Neural cell (in vitro differentiated cells): Measurements from ENCODE around the gene CARD19.

ENCODE experiments used
- EP300 ChIP-seq: fragments of 450-650 bp; conservative IDR thresholded peaks from 2 replicates; pipeline ENCODE4 v1.6.1; 2014; ENCODE audit warnings: antibody characterized with exemption, mild to moderate bottlenecking, moderate library complexity; ENCODE audit not compliant: poor library complexity, severe bottlenecking
- POLR2AphosphoS5 ChIP-seq: IDR thresholded peaks from 2 replicates; pipeline ENCODE4 v1.6.1; 2012
- TF ChIP-seq, protein P1 (sequence below): fragments of 450-650 bp; IDR thresholded peaks from 2 replicates; pipeline ENCODE4 v1.5.1; 2014; ENCODE audit warnings: antibody characterized with exemption, mild to moderate bottlenecking, moderate library complexity; ENCODE audit not compliant: poor library complexity, severe bottlenecking

DNA sequence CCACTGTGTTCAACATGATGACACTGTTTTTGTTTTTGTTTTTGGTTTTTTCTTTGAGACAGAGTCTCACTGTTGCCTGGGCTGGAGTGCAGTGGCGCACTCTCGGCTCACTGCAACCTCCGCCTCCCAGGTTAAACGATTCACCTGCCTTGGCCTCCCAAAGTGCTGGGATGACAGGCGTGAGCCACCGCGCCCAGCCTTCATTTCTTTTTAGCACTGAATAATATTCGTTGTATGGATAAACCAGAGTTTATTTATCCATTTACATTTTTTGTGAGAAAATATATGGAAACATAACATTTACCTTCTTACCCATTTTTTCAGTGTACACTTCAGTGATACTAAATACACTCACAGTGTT is 4.2 kb downstream of the CARD19 start:
- TF ChIP-seq, protein P1, sequence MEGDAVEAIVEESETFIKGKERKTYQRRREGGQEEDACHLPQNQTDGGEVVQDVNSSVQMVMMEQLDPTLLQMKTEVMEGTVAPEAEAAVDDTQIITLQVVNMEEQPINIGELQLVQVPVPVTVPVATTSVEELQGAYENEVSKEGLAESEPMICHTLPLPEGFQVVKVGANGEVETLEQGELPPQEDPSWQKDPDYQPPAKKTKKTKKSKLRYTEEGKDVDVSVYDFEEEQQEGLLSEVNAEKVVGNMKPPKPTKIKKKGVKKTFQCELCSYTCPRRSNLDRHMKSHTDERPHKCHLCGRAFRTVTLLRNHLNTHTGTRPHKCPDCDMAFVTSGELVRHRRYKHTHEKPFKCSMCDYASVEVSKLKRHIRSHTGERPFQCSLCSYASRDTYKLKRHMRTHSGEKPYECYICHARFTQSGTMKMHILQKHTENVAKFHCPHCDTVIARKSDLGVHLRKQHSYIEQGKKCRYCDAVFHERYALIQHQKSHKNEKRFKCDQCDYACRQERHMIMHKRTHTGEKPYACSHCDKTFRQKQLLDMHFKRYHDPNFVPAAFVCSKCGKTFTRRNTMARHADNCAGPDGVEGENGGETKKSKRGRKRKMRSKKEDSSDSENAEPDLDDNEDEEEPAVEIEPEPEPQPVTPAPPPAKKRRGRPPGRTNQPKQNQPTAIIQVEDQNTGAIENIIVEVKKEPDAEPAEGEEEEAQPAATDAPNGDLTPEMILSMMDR = no peak
- TF ChIP-seq EP300 (no peak), POLR2AphosphoS5 (no peak)
